ENCODE results near the gene ZNF385D.

Gene ZNF385D

GRCh38 chr3:21750831-21751391 lies at the start of gene ZNF385D:
Gene ZNF385D (minus strand): TSS chr3:21751210. CDS start chr3:21750916, 294 bp downstream.
- no peak for TF ChIP-seq CTCF (conservative IDR thresholded peaks at IDR 0.05; ENCODE audit: low read depth, low read length)
- peak; percentile 55 for DNase-seq (ENCODE audit: low read depth)
- H3K4me3 ChIP-seq (ENCODE audit: low read depth, low read length) = peak within 1 kb of the TSS; percentile 49

GRCh38 chr3:21798356-21799088 lies 47.5 kb upstream of the ZNF385D start:
- H3K4me3 ChIP-seq (ENCODE audit: low read depth, low read length) = no peak overlapping the region
- TF ChIP-seq CTCF (conservative IDR thresholded peaks at IDR 0.05; ENCODE audit: low read depth, low read length) = no peak
- DNase-seq (ENCODE audit: low read depth) = no peak

GRCh38 chr3:21795921-21796320 lies 44.9 kb upstream of the ZNF385D start:
- no peak for DNase-seq (ENCODE audit: low read depth)
- TF ChIP-seq CTCF (conservative IDR thresholded peaks at IDR 0.05; ENCODE audit: low read depth, low read length) = no peak
- no peak overlapping the region for H3K4me3 ChIP-seq (ENCODE audit: low read depth, low read length)

GRCh38 chr3:21795152-21795837 lies 44.3 kb upstream of the ZNF385D start:
- no peak overlapping the region for H3K4me3 ChIP-seq (ENCODE audit: low read depth, low read length)
- no peak for DNase-seq (ENCODE audit: low read depth)
- no peak for TF ChIP-seq CTCF (conservative IDR thresholded peaks at IDR 0.05; ENCODE audit: low read depth, low read length)

- no peak for TF ChIP-seq CTCF (conservative IDR thresholded peaks at IDR 0.05; ENCODE audit: low read depth, low read length)
- no peak overlapping the region for H3K4me3 ChIP-seq (ENCODE audit: low read depth, low read length)
- no peak for DNase-seq (ENCODE audit: low read depth)
These were observed 43.3 kb upstream of the ZNF385D start for GRCh38 chr3:21794291-21794690.

- H3K4me3 ChIP-seq (ENCODE audit: low read depth, low read length) = no peak overlapping the region
- DNase-seq (ENCODE audit: low read depth) = no peak
- TF ChIP-seq CTCF (conservative IDR thresholded peaks at IDR 0.05; ENCODE audit: low read depth, low read length) = no peak
These were observed 41.2 kb upstream of the ZNF385D start for GRCh38 chr3:21792176-21792575.
